Common myeloid progenitor, CD34-positive (primary cell): ENCODE results near the gene RCL1.
"Not testable (repeated sequence)": the region's sequence is repeated elsewhere in the genome, so short reads cannot be mapped to it uniquely, and the experiment has no call there.

ENCODE experiments used
- CTCF ChIA-PET: fragments of 350-600 bp; sonication (Branson Sonifier 250); formaldehyde crosslinking; loops from one replicate; lab custom pipeline; 2021; ENCODE audit warnings: antibody characterized with exemption; lab: Charles Lee
- POLR2A ChIA-PET: fragments of 350-600 bp; sonication (Branson Sonifier 250); formaldehyde crosslinking; loops from one replicate; lab custom pipeline; 2021; ENCODE audit warnings: antibody characterized with exemption; lab: Charles Lee
- DNase-seq, 3 donors: peaks; one replicate each; pipeline versions ENCODE4 v3.0.0 to v3.0.0-alpha.2; 2013
- H3K27ac ChIP-seq, 2 experiments: 1 replicate in 1 of 2; 2 replicates in 1 of 2; pipeline ENCODE4 v1.7.0; 2013; ENCODE audit warnings: inconsistent platforms in 2 of 2, low read length in 2 of 2, mild to moderate bottlenecking in 2 of 2, low read depth in 1 of 2, moderate library complexity in 1 of 2; ENCODE audit not compliant: severe bottlenecking in 2 of 2, insufficient read depth in 1 of 2, poor library complexity in 1 of 2
- H3K27me3 ChIP-seq, 5 experiments: replicated peaks in 2 of 5; 1 replicate in 3 of 5; 2 replicates in 2 of 5; pipeline versions ENCODE4 v1.6.1 to v1.7.0; 2013; ENCODE audit warnings: low read length in 4 of 5, mild to moderate bottlenecking in 2 of 5, moderate library complexity in 2 of 5, inconsistent platforms in 1 of 5; ENCODE audit not compliant: insufficient read depth in 5 of 5, control insufficient read depth in 4 of 5
- H3K36me3 ChIP-seq, 4 experiments: 1 replicate in 2 of 4; 2 replicates in 2 of 4; pipeline versions ENCODE4 v1.6.1 to v1.7.0; 2013; ENCODE audit warnings: low read length in 3 of 4, control low read depth in 1 of 4, mild to moderate bottlenecking in 1 of 4; ENCODE audit not compliant: control insufficient read depth in 4 of 4, insufficient read depth in 4 of 4
- H3K4me1 ChIP-seq, 4 experiments: 1 replicate in 3 of 4; 2 replicates in 1 of 4; pipeline versions ENCODE4 v1.6.1 to v1.7.1; 2013; ENCODE audit warnings: low read length in 3 of 4, mild to moderate bottlenecking in 3 of 4, control low read depth in 1 of 4, inconsistent platforms in 1 of 4, moderate library complexity in 1 of 4; ENCODE audit not compliant: control insufficient read depth in 4 of 4, insufficient read depth in 4 of 4; ENCODE audit errors: control extremely low read depth in 1 of 4
- H3K4me3 ChIP-seq, 7 experiments: 1 replicate in 4 of 7; 2 replicates in 3 of 7; pipeline versions ENCODE4 v1.5.1 to v1.7.0; 2013; ENCODE audit warnings: mild to moderate bottlenecking in 7 of 7, low read length in 6 of 7, moderate library complexity in 6 of 7, inconsistent platforms in 2 of 7, low read depth in 2 of 7, control low read depth in 1 of 7; ENCODE audit not compliant: insufficient read depth in 4 of 7, control insufficient read depth in 1 of 7; ENCODE audit errors: extremely low read depth in 1 of 7
- H3K9me3 ChIP-seq, 5 experiments: 1 replicate in 4 of 5; 2 replicates in 1 of 5; pipeline versions ENCODE4 v1.6.1 to v1.7.1; 2013; ENCODE audit warnings: low read length in 4 of 5, mild to moderate bottlenecking in 2 of 5, inconsistent platforms in 1 of 5, low read depth in 1 of 5, moderate library complexity in 1 of 5; ENCODE audit not compliant: control insufficient read depth in 4 of 5, insufficient read depth in 2 of 5; ENCODE audit errors: control extremely low read depth in 1 of 5
- WGBS: methylation state at CpG from one replicate; pipeline ENCODE4 v1.1.5; 2013; ENCODE audit not compliant: insufficient coverage; 5-methylcytosine and 5-hydroxymethylcytosine counted together

Gene RCL1

GRCh38 chr9:4764033-4764432 lies 28.7 kb upstream of the RCL1 start:
- no peaks in the 10 kb centered on the region for H3K36me3 ChIP-seq
- H3K27ac ChIP-seq = no peak overlapping the region
- WGBS = 100% methylated on average over 1 of the region's 3 CpGs
- DNase-seq = no peak
- CTCF ChIA-PET = interaction anchor here (0.6 to 6.0 kb wide), 8 partner anchors 10 to 225 kb away, joined by 3 to 46 read pairs (median 4); partner anchors contain the start of genes AK3 and JAK2
- H3K4me3 ChIP-seq = no peak overlapping the region
- peaks cover 0 to 3% (median 0%) of the 10 kb centered on the region in 5 experiments for H3K27me3 ChIP-seq
- peaks cover 3 to 23% (median 15%) of the 10 kb centered on the region in 4 experiments for H3K4me1 ChIP-seq
- H3K9me3 ChIP-seq = no peaks in the 10 kb centered on the region
- POLR2A ChIA-PET = no interaction called here

DNA sequence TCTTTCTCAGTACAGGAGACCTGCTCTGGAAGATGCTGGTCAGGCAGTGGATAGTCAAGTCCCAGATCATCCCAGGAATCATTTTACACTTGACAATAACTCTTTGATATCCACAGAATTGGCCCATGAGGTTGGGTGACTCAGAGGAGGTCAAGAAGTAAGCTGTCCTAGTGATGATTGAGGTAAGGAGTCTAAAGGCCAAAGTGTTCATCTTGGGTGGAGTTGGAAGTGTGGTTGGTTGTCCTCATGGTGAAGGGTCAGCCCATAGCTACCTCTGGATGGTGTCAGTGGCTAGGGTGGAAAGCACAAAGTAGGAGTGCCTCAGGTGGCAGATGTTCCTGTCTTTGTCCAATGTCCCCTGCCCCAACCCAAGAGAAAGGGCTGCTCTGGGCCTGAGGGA lies 24.1 kb upstream of the RCL1 start:
- CTCF ChIA-PET = interaction anchor here (1.1 kb wide), 1 partner anchor 23 kb away, joined by 3 read pairs; no protein-coding TSS in a partner anchor
- POLR2A ChIA-PET = no interaction called here
- no peaks in the 10 kb centered on the region for H3K27me3 ChIP-seq
- H3K4me3 ChIP-seq = no peak overlapping the region
- H3K9me3 ChIP-seq = no peaks in the 10 kb centered on the region
- H3K36me3 ChIP-seq = no peaks in the 10 kb centered on the region
- no peak overlapping the region for H3K27ac ChIP-seq
- peaks cover 0 to 1% (median 0%) of the 10 kb centered on the region in 4 experiments for H3K4me1 ChIP-seq
- DNase-seq = no peak

- no peak for DNase-seq
- 87% methylated on average over 3 of the region's 7 CpGs for WGBS
- no peaks in the 10 kb centered on the region for H3K27me3 ChIP-seq
- no peak overlapping the region for H3K4me3 ChIP-seq
- POLR2A ChIA-PET = no interaction called here
- CTCF ChIA-PET = interaction anchor here (1.6 to 2.6 kb wide), 2 partner anchors 8 to 10 kb away, joined by 5 to 8 read pairs; no protein-coding TSS in a partner anchor
- H3K27ac ChIP-seq = no peak overlapping the region
- H3K36me3 ChIP-seq = no peaks in the 10 kb centered on the region
- no peaks in the 10 kb centered on the region for H3K9me3 ChIP-seq
- no peaks in the 10 kb centered on the region for H3K4me1 ChIP-seq
These were observed 23.2 kb upstream of the RCL1 start for GRCh38 chr9:4769321-4770080.

DNA sequence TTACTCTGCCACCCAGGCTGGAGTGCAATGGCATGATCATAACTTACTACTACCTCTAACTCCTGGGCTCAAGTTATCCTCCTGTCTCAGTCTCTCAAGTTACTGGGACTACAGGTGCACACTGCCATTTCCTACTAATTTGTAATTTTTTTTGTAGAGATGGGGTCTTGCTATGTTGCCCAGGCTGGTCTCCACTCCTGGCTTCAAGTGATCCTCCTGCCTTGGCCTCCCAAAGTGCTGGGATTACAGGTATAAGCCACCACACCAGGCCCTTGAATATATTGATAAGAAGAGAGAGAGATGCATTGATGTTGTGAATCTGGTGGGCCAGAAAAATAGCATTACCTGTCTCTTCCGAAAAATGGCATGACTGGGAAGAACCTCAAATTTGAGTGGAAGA lies 21.0 kb upstream of the RCL1 start:
- Histone ChIP-seq H3K4me1 (no peaks in the 10 kb centered on the region), H3K9me3 (no peaks in the 10 kb centered on the region), H3K27me3 (peaks cover 0 to 1% (median 0%) of the 10 kb centered on the region in 5 experiments), H3K36me3 (no peaks in the 10 kb centered on the region), H3K4me3 (no peak overlapping the region), H3K27ac (no peak overlapping the region)
- CTCF ChIA-PET = interaction anchor here (1.5 to 2.6 kb wide), 2 partner anchors 10 to 11 kb away, joined by 3 to 8 read pairs; no protein-coding TSS in a partner anchor
- no peak for DNase-seq
- POLR2A ChIA-PET = no interaction called here
- 100% methylated on average over 1 of the region's 1 CpG for WGBS

- CTCF ChIA-PET = interaction anchor here (0.8 to 1.0 kb wide), 2 partner anchors 11 to 15 kb away, joined by 3 to 6 read pairs; no protein-coding TSS in a partner anchor
- DNase-seq = no peak
- Histone ChIP-seq H3K4me1 (no peaks in the 10 kb centered on the region), H3K27ac (no peak overlapping the region), H3K4me3 (no peak overlapping the region), H3K27me3 (peaks cover 0 to 1% (median 0%) of the 10 kb centered on the region in 5 experiments), H3K9me3 (no peaks in the 10 kb centered on the region), H3K36me3 (no peaks in the 10 kb centered on the region)
- WGBS = no CpG with 5 or more reads among the region's 1 CpG
- POLR2A ChIA-PET = no interaction called here
These were observed 18.5 kb upstream of the RCL1 start for GRCh38 chr9:4774209-4774608.

- DNase-seq, H3K36me3 ChIP-seq, H3K4me1 ChIP-seq, H3K27ac ChIP-seq, H3K27me3 ChIP-seq, H3K9me3 ChIP-seq, POLR2A ChIA-PET, CTCF ChIA-PET, H3K4me3 ChIP-seq: not testable (repeated sequence)
- WGBS = no CpG with 5 or more reads among the region's 2 CpGs
These were observed 17.8 kb upstream of the RCL1 start for GRCh38 chr9:4774958-4775357.

DNA sequence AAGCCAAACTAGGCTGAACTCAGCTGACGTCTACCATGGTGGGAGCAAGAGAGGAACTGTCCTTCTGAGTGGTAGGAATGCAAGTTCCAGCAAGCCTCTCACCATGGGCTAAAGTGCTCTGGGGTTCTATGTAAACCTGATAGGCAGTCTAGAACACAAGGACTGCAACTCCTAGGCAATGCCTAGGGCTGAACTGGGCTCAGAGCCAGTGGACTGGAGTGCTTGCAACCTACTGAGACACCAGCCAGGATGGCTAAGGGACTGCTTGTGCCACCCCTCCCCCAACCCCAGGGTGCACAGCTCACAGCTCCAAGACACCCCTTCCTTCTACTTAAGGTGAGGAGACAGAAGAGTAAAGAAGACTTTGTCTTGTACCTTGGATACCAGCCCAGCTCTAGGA lies 12.1 kb upstream of the RCL1 start:
- H3K4me1 ChIP-seq = no peaks in the 10 kb centered on the region
- 100% methylated on average over 1 of the region's 1 CpG for WGBS
- POLR2A ChIA-PET = no interaction called here
- H3K27ac ChIP-seq = no peak overlapping the region
- no peaks in the 10 kb centered on the region for H3K36me3 ChIP-seq
- H3K4me3 ChIP-seq = no peak overlapping the region
- peaks cover 0 to 1% (median 0%) of the 10 kb centered on the region in 5 experiments for H3K27me3 ChIP-seq
- DNase-seq = no peak
- CTCF ChIA-PET = no interaction called here
- no peaks in the 10 kb centered on the region for H3K9me3 ChIP-seq
